ENCODE measurements around the gene GATAD1.

DNA sequence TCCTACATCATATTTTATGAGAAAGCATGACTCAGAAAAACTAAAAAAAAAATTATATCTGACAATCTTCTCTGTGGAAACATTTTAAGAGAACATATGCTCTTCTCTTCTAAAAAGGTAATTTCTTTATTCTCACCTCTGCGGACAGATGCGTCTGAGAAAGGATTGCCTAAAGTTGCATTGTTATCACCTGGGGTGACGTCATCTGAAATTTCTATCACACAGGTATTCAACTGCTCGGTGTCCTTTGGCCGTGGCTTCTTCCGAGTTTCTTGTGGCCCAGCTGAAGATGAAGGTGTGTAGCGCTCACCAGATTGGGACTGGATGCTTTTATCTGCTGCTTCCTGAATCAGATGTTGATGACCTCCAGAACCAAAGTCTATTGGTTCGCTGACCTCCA is 14.3 kb upstream of the GATAD1 start:
- TF ChIP-seq POLR2A (IDR thresholded peaks at IDR 0.05): no peak
- TF ChIP-seq, protein P1, sequence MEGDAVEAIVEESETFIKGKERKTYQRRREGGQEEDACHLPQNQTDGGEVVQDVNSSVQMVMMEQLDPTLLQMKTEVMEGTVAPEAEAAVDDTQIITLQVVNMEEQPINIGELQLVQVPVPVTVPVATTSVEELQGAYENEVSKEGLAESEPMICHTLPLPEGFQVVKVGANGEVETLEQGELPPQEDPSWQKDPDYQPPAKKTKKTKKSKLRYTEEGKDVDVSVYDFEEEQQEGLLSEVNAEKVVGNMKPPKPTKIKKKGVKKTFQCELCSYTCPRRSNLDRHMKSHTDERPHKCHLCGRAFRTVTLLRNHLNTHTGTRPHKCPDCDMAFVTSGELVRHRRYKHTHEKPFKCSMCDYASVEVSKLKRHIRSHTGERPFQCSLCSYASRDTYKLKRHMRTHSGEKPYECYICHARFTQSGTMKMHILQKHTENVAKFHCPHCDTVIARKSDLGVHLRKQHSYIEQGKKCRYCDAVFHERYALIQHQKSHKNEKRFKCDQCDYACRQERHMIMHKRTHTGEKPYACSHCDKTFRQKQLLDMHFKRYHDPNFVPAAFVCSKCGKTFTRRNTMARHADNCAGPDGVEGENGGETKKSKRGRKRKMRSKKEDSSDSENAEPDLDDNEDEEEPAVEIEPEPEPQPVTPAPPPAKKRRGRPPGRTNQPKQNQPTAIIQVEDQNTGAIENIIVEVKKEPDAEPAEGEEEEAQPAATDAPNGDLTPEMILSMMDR (IDR thresholded peaks at IDR 0.05): no peak

Measured in adrenal gland (tissue), 5 donors.